GM20000 (cell line): Measurements from ENCODE around the gene SRSF2.

Experiments
- DNase-seq: peaks from one replicate; pipeline ENCODE4 v3.0.0; 2012; ENCODE audit warnings: low spot score
- CTCF ChIP-seq: IDR thresholded peaks from 2 replicates; pipeline ENCODE4 v1.5.1; 2012; ENCODE audit warnings: mild to moderate bottlenecking, control low read depth; ENCODE audit errors: extremely low read depth, missing control alignments

Gene SRSF2

GRCh38 chr17:76685846-76686245, 51.3 kb downstream of the SRSF2 start:
- no peak for TF ChIP-seq CTCF

GRCh38 chr17:76685366-76685765, 51.8 kb downstream of the SRSF2 start:
- TF ChIP-seq CTCF = no peak
- no peak for DNase-seq

More at GRCh38 chr17:76685846-76686245, 51.3 kb downstream of the SRSF2 start:
- no peak for DNase-seq

GRCh38 chr17:76684756-76685155, 52.4 kb downstream of the SRSF2 start:
- TF ChIP-seq CTCF = no peak

More at GRCh38 chr17:76684756-76685155, 52.4 kb downstream of the SRSF2 start:
- no peak for DNase-seq
